Superior temporal gyrus (tissue), 1 donor: ENCODE results near the gene PTGES.

Experiments
- DNase-seq: peaks from one replicate; pipeline ENCODE4 v3.0.0-alpha.2; 2016; ENCODE audit errors: extremely low spot score

Gene PTGES

GRCh38 chr9:129719135-129719534 is 33.7 kb downstream of the PTGES start:
- no peak for DNase-seq

DNA sequence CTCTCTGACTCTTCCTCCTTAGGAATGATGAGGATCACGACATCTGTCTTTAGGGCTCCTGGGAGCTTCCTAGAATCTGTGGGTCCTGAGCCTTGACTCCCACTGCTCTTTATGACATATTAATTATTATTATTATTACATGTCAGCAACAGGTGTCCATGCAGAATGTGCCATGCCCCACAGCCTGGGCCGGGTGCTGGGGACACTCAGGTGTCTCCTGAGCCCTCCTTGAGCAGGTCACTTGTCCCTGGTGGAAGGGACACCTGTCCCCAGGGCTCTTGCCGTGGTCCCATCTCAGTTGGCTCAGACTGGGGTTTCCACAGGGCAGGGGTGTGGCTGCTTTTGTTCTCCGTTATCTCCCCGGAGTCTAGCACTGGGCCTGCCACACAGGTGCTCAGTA is 34.2 kb downstream of the PTGES start:
- DNase-seq, result no peak

- no peak for DNase-seq
These were observed 34.9 kb downstream of the PTGES start for GRCh38 chr9:129717991-129718390.

GRCh38 chr9:129716091-129716490 is 36.8 kb downstream of the PTGES start:
- no peak for DNase-seq

DNA sequence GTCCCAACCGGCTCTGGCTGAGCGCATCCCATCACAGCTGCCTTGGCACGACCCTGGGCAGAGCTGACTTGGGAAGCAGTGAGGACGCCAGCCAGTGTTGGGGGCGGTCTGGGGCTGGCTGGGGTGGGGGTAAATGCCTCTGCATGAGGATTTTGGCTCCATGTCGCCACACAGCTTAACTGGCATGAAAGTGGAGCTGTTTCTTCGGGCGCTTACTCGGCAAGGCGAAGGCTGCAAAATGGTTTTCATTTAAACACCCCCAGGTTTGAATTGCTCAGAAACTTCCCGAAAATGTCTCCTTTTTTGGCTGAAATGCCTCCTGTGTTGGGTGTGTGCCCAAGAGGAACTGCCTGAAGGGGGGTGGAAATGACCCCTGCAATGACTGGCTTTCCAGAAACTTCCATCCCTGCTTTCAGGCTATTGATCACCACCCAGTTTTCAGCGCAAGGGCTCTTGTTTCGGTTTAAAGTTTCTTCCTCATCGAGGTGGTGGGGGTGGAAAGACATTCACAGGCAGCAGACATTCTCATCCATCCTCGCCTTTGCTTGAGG is 38.3 kb downstream of the PTGES start:
- no peak for DNase-seq

GRCh38 chr9:129713402-129713679 is 39.5 kb downstream of the PTGES start:
- no peak for DNase-seq

DNA sequence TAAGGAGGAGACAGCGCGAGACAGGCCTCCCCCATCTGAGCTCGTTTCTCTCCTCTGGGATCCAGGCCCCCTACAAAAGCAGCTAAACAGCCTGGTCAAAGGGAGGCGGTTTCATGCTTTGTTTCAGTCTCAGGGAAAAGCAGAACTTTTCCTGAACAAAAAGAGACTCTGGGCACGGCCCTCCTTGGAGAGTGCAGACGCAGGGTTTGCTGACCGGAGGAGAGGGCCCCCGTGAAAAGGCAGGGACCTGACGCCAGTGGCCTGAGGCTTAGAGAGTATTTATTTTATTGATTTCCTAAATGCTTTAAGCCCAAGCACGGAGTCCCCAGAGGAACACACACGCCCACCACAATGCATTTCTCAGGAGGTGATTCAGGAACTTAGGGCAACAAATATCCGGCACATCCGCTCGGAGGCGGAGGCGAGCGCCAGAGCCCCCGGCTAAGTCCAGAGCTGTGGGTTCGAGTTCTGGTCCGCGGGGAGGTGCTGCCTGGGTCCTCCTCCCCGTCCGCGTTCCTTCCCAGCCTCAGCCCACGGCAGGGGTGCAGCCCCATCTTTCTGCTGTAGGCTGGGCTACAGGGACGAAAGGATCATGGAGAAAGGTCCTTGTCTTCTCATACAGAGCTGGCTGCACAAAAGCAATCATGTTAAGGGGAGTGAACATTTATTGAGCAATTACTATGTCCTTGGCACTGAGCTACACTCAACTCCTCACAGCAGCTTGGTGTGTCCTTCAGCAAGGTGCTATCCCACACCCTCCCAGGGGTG is 40.0 kb downstream of the PTGES start:
- DNase-seq, result no peak

DNA sequence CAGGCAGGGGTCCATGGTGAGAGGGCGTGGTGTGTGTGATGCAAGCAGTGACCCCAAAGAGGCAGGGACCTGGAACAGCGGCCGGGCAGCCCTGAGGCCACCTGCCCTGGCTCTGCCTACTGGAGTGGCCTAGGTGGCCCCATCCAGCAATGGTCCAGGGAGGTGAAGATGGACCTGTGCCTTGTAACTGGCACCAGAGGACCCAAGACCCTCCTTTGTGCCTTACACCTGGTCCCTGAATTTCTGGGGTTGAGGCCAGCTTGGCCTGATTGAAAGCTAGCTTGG is 42.7 kb downstream of the PTGES start:
- no peak for DNase-seq

- DNase-seq, result no peak
These were observed 43.2 kb downstream of the PTGES start for GRCh38 chr9:129709438-129710168.

- no peak for DNase-seq
These were observed 44.0 kb downstream of the PTGES start for GRCh38 chr9:129708793-129709192.

- DNase-seq, result no peak
These were observed 48.0 kb downstream of the PTGES start for GRCh38 chr9:129704807-129705206.

GRCh38 chr9:129703667-129704355 is 49.0 kb downstream of the PTGES start:
- no peak for DNase-seq

- no peak for DNase-seq
These were observed 50.0 kb downstream of the PTGES start for GRCh38 chr9:129702589-129703520.

- no peak for DNase-seq
These were observed 51.3 kb downstream of the PTGES start for GRCh38 chr9:129701549-129701948.

DNA sequence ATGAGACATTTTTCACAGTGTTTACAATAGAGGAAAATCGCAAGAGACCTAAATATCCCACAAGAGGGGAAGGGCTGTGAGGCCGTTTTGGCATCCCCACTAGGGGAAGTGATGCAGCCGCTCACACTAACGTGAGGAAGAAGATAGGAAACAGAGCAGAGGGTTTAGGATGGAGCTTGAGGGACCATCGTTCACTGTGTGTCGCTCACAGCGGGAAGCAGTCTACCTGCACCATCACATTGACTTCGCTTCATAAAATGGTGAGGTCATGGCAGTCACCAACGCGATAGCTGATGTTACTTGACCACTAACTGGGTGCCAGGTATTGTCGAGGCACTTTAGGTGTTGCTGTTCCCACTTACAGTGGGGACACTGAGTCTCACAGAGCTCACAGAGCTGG is 51.8 kb downstream of the PTGES start:
- no peak for DNase-seq

DNA sequence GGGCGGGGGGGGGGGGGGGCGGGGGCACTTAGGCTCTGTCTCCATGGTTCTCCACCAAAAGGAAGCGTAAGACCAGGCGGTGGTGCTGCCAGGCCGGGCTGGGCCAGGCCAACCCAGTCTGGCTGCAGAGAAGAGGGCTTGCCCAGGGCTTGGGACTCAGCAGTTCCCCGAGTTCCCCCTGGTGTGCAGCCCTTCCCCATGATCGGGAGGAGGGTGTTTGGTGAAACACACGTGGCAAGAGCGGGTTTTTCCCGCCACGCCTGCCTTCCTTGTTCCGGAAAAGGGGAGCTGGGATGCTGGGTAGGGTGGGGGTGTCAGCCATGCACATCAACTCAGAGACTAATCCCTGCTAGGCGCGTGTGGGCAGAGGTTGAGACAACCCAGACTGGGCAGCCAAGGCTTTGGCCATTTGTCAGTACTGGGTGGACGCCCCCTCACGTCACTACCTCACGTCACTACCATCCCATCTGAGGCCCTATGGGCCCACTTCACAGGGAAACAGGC is 54.5 kb downstream of the PTGES start:
- no peak for DNase-seq

GRCh38 chr9:129697656-129698253 is 55.1 kb downstream of the PTGES start:
- DNase-seq, result no peak

- no peak for DNase-seq
These were observed 55.7 kb downstream of the PTGES start for GRCh38 chr9:129696944-129697655.

DNA sequence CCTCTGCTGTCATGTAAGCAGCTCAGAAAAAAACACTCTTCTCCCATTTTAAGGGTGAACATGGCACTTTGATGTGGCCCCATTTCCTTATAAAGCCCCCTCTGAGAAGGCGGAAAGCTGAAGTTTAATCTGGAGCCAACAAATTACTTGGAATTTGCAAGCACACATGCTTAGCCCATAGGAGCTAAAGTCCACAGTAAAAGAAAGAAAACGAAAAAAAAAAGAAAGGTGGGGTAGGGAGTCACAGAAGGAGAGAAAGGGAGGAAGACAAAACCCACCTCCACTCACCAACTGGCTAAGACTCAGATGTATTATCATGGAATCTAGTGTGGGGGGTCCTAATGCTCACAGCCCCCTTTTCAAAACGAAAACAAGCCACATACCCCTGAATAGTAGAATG is 57.0 kb downstream of the PTGES start:
- no peak for DNase-seq

- no peak for DNase-seq
These were observed 58.6 kb downstream of the PTGES start for GRCh38 chr9:129694243-129694646.

GRCh38 chr9:129693741-129694140 is 59.1 kb downstream of the PTGES start:
- no peak for DNase-seq
